Breast epithelium (tissue), 3 donors: ENCODE results near the gene TNS1.

Experiments
- CTCF ChIP-seq, 3 donors: fragments of 450-650 bp; IDR thresholded peaks; one replicate each; pipeline ENCODE4 v1.5.1; 2016 to 2017; ENCODE audit warnings: antibody characterized with exemption in 3 of 3, mild to moderate bottlenecking in 3 of 3, moderate library complexity in 3 of 3
- POLR2A ChIP-seq: fragments of 450-650 bp; IDR thresholded peaks from one replicate; pipeline ENCODE4 v1.6.1; 2016; ENCODE audit warnings: antibody characterized with exemption, mild to moderate bottlenecking, moderate library complexity
- POLR2AphosphoS5 ChIP-seq, 3 donors: sonication (generic); formaldehyde crosslinking; IDR thresholded peaks; one replicate each; pipeline ENCODE4 v1.6.1; 2017; ENCODE audit warnings: antibody characterized with exemption in 3 of 3

GRCh38 chr2:218016810-218017209 is 14.0 kb upstream of the TNS1 start:
- TF ChIP-seq POLR2A (no peak), CTCF (IDR thresholded peaks at IDR 0.05) (no peak), POLR2AphosphoS5 (IDR thresholded peaks at IDR 0.05) (no peak)
